Stimulated activated naive CD8-positive, alpha-beta T cell treated with anti-CD3 and anti-CD28 coated beads, Interleukin-15, Interleukin-2, amounts not matched to agents 100 U/mL and 50 U/mL, for 24 hours (primary cell): Measurements from ENCODE around the gene APBB2.

Experiments used
- ATAC-seq: fragments of 150-1000 bp; cut with Tn5 transposase; one replicate; pipeline ENCODE4 v1.10.0; 2021
- DNase-seq: peaks from one replicate; pipeline ENCODE4 v3.0.0; 2021

APBB2 gene

GRCh38 chr4:41215969-41216293, 1.6 kb upstream of the APBB2 start:
- DNase-seq (no peak), ATAC-seq (no peak)

DNA sequence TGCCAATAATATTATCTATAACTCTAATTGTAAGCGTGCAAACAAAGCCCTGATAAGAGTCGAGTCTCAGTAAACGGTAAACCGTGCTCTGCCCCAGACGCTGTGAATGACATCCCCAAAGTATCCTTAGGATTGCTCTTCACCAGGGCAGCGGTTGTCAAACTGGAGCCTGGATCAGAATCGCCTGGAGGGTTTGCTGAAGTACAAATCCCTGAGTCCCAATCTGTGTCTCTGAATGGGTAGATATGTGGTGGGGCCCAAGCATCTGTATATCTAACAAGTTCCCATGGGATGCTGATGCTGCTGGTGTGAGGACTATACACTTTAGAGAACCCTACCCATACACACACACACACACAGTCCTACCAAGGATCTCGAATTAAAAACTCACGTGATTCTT, 813 bp upstream of the APBB2 start:
- no peak for DNase-seq

DNA sequence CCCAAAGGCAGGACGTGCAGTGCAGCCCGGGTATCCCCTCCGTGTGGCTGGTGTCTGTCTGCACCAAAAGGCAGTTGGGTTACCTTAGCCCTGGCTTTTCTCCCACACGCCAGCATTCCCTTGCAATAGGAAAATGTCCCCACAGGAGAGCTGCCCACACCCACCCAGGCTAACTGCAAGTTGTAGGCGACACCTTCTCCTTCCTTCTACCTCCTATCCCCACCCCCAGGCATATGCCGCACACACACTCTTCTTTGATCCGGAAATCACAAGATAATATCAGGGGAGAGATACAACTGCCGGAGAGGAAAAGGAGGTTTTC, 444 bp upstream of the APBB2 start:
- DNase-seq (no peak), ATAC-seq (no peak)

More for the DNA sequence above, 813 bp upstream of the APBB2 start:
- no peak for ATAC-seq

DNA sequence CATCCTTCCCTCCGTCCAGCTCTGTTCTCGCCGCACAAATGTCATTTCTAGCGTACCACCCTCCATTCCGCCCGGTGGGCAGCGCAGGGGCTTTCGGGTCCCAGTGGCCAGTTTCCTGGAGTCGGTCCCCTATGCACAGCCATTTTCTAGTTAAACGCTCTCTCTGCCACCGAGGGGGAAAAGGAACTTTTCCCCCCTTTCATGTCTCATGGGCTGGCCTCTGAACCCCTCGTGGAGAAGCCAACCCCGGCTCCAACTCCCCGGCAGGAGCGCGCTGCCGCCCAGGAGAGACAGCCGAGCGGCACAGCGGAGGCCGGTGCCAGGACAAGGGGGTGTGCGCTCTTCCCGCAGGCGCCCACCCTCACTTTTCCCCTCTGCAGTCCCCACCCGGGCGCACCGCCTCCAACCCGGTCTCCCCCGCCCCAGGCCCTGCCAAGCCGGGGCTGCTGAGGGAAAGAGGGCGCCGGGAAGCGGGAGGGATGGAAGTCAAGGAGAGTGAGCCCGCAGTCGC, 662 bp downstream of the APBB2 start:
- DNase-seq (peak; percentile 17), ATAC-seq (no peak)

GRCh38 chr4:41212616-41213203, 1.6 kb downstream of the APBB2 start:
- DNase-seq (no peak), ATAC-seq (no peak)

DNA sequence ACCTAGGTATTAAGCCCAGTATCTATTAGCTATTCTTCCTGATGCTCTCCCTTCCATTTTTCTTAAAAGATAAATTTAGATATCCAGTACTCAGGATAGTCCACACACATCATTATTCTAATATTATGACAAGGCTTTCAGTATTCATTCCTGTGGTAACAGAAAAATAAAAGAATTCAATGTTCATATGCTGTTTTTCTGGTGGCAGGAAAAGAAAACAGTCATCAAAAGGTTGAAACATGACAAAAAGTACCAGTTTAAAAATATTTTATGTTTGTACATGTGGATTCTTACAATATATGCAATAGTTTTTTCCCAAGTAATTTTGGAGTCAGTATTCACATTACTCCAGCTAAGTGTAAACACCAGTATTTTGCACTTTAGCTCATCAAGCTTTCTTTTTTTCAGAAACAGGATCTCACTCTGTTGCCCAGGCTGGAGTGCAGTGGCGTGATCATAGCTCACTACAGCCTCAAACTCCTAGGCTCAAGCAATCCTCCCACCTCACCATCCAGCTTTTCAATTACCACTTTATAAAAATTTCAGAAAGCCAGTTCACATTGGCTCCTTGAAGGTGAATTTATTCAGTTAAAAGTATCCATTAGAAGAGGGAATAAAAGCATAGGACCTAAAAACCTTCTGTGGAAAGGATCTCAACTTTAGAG, 2.3 kb downstream of the APBB2 start:
- no peak for DNase-seq
- ATAC-seq, result no peak

DNA sequence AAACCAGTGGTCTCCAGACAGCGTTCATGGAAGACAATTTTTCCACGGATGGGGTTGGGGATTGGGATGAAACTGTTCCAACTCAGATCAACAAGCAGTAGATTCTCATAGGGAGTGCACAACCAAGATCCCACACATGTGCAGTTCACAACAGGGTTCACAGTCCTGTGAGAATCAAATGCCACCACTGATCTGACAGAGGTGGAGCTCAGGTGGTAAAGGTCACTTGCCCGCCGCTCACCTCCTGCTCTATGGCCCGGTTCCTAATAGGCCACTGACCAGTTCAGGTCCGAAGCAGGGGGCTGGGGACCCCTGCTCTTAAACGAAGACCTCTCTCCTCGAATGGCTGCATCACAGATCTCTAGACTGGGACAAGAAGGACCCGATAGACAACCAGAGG, 4.4 kb downstream of the APBB2 start:
- ATAC-seq, result no peak
- DNase-seq, result no peak

GRCh38 chr4:41209187-41209586, 5.2 kb downstream of the APBB2 start:
- no peak for ATAC-seq

GRCh38 chr4:41207291-41207831, 7.0 kb downstream of the APBB2 start:
- ATAC-seq, result peak; percentile 36

More at GRCh38 chr4:41209187-41209586, 5.2 kb downstream of the APBB2 start:
- no peak for DNase-seq

GRCh38 chr4:41205854-41206460, 8.4 kb downstream of the APBB2 start:
- no peak for DNase-seq

More at GRCh38 chr4:41207291-41207831, 7.0 kb downstream of the APBB2 start:
- no peak for DNase-seq

GRCh38 chr4:41205130-41205529, 9.2 kb downstream of the APBB2 start:
- DNase-seq, result no peak

More at GRCh38 chr4:41205854-41206460, 8.4 kb downstream of the APBB2 start:
- no peak for ATAC-seq

GRCh38 chr4:41204400-41204978, 9.9 kb downstream of the APBB2 start:
- DNase-seq, result no peak
- ATAC-seq, result no peak

More at GRCh38 chr4:41205130-41205529, 9.2 kb downstream of the APBB2 start:
- ATAC-seq, result no peak

GRCh38 chr4:41203841-41204240, 10.5 kb downstream of the APBB2 start:
- ATAC-seq (no peak), DNase-seq (no peak)

DNA sequence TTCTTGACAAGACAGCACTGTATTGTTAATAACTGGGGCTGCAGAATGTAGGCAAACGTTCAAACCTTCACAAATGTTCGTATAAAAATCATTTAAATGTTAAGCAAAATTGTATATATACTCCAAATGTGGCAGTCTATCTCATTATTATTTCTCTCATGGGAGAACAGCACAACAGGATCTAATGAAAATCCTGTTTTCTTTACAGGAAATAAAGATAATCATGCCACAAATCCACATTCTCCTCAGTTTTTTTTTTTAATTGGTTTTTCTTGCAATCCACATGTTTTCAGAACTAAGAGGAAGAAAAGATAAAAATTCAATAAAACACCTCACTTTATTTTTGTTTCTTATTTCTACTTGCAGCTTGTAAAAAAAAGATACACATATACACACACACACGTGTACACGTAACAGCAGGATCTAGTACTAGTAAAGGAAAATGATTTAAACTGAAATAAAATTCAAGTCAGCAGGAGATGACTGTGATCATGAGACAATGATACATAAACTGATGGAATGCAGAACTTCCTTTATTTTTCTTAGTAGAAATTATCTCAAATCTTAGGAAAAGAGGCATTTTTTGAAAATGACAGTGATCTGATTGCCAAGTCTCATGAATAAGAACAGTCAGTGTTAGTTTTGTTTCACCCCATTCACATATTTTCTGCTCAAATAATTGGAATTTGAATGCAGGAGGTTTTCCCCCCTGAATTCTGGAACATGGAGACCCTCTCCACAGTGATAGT, 11.3 kb downstream of the APBB2 start:
- no peak for DNase-seq
- no peak for ATAC-seq

- DNase-seq (no peak), ATAC-seq (no peak)
Measured at GRCh38 chr4:41202356-41202755, 12.0 kb downstream of the APBB2 start.

GRCh38 chr4:41200486-41201017, 13.8 kb downstream of the APBB2 start:
- no peak for DNase-seq
- no peak for ATAC-seq

- no peak for ATAC-seq
- no peak for DNase-seq
Measured at GRCh38 chr4:41199788-41200187, 14.6 kb downstream of the APBB2 start.

DNA sequence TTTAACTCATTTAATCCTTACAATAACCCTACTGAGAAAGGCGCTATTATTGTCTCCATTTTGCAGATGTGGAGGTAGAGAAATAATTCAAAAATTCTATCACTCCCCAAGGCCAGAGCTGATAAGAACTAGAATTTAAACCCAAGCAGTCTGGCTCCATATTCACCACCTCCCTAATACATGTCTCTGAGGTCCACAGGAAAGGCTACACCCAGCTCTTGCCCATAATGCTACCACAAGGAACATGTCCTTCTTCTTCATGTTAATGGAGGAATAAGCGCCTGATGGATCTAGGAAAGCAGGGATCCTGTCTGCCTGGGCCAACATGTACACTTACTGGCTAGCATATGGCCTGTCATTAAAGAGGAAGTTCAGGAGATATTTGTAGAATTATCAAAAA, 16.3 kb downstream of the APBB2 start:
- no peak for DNase-seq
- ATAC-seq, result no peak

- DNase-seq, result no peak
Measured at GRCh38 chr4:41197495-41197894, 16.8 kb downstream of the APBB2 start.

DNA sequence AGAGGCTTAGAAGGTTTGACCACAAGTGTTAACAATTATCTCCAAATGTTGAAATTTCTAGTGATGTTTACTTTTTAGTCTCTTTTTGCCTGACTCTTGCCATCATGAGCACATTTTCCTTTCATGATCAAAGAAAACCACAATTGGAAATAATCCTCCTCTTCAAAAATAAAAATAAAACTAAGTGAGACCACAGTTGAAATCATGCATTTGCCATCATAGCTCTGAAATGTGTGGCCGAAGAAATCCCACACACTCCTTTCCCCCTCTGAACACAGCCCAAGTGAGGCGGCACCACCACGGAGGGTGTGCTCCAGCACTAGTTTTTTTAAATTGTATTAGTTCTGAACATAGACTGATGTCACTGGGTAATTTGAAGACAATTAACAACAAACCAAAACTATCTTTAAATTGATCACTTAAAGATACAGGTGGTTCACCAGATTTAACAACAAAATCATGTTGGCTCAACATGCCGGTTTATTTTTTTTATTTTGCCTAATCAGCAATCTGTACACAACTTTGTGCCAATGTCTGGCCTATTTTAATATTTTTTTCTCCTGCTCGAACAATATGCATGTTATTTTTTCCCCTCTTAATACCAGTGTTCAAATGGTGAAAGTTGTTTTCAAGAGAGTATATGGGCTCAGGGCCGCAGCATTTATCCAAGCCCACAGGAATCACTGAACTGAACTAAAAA, 17.6 kb downstream of the APBB2 start:
- DNase-seq (no peak), ATAC-seq (no peak)

More at GRCh38 chr4:41197495-41197894, 16.8 kb downstream of the APBB2 start:
- ATAC-seq, result no peak

GRCh38 chr4:41192136-41192535, 22.2 kb downstream of the APBB2 start:
- no peak for DNase-seq
- ATAC-seq, result no peak
